Panc1 (cell line): ENCODE results near the gene FNBP1L.

Experiments
- CTCF ChIP-seq: fragments of 450-650 bp; IDR thresholded peaks from 2 replicates; pipeline ENCODE4 v1.5.1; 2017; ENCODE audit warnings: mild to moderate bottlenecking
- REST ChIP-seq, 2 experiments: IDR thresholded peaks; 2 replicates each; pipeline ENCODE4 v1.6.1; 2011 to 2012; ENCODE audit warnings: low read depth in 2 of 2, control low read depth in 1 of 2, low read length in 1 of 2, mild to moderate bottlenecking in 1 of 2, moderate library complexity in 1 of 2; ENCODE audit not compliant: insufficient read depth in 1 of 2
- TCF7L2 ChIP-seq: IDR thresholded peaks from 2 replicates; pipeline ENCODE4 v1.6.1; 2011; ENCODE audit warnings: mild to moderate bottlenecking, low read depth, low read length, inconsistent platforms

- TF ChIP-seq CTCF, result no peak
- no peak for TF ChIP-seq REST (IDR thresholded peaks at IDR 0.05; ENCODE audit: insufficient read depth in 1 of 2, low read depth in 2 of 2, low read length in 1 of 2)
- no peak for TF ChIP-seq TCF7L2
Observed at GRCh38 chr1:93471911-93472310, 24.0 kb downstream of the FNBP1L start.
